ENCODE data around the gene SLX9. TPM values are rescaled to one million over a fixed set of nuclear protein-coding genes. Genes with fewer than 3 reads are reported as not detected.

Gene SLX9
- total RNA-seq, 2 donors from 2014 or later = 21.4 to 24.8 TPM

DNA sequence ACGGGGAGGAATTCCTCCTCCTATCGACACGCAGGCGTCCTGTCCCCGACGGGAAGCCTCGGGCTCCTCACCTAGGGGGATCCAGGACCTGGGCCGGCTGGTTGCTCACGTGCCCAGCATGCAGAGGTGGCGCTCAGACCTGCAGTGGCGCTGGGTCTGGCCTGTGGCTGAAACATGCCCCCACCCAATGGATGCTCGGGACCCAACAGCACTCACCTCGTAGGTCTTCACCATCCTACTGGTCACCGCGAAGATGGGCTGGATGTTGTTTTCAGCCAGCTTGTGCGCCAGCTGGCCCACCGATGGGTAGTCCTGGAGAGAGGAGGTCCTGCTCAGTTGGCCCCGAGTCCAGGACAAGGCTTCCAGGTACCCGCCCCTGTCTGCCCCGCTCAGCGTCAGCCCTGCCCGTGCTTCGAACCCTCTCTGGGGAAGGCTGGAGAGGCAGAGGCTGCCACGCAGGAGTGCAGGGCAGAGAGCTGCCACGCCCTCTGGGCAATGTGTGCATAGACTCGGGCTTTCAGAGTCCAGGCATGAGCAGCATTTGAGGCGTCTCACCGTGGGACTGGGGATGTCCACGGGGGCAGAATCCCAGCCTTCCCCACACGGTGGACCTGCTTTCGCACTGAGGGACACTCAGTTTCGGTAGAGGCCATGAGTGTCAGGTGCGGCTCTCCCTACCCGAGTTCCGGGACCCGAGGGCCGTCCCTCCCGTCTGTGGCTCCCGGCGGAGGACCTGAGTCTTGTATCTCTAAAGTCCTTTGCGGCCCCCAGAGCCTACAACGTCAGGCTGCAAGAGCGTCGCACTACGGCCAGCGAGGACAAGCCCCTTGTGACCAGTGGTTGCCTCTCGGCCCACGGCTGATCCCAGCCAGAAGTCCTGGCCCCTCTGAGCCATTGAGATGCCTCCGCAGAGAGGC, 40.7 kb upstream of the SLX9 start:
- WGBS = 79% methylated on average over 49 of the region's 49 CpGs
- Histone ChIP-seq H3K4me1 (replicated peaks) (no peaks in the 10 kb centered on the region), H3K9me3 (no peaks in the 10 kb centered on the region), H3K27me3 (replicated peaks; ENCODE audit: insufficient read depth) (no peaks in the 10 kb centered on the region), H3K4me3 (no peak overlapping the region), H3K36me3 (no peaks in the 10 kb centered on the region), H3K27ac (no peak overlapping the region)
- intact Hi-C loops (cut with DNase I) = no loop called here
- DNase-seq (ENCODE audit: low spot score) = no peak
- no peak for TF ChIP-seq POLR2AphosphoS5 (IDR thresholded peaks at IDR 0.05)
- TF ChIP-seq, protein P1, sequence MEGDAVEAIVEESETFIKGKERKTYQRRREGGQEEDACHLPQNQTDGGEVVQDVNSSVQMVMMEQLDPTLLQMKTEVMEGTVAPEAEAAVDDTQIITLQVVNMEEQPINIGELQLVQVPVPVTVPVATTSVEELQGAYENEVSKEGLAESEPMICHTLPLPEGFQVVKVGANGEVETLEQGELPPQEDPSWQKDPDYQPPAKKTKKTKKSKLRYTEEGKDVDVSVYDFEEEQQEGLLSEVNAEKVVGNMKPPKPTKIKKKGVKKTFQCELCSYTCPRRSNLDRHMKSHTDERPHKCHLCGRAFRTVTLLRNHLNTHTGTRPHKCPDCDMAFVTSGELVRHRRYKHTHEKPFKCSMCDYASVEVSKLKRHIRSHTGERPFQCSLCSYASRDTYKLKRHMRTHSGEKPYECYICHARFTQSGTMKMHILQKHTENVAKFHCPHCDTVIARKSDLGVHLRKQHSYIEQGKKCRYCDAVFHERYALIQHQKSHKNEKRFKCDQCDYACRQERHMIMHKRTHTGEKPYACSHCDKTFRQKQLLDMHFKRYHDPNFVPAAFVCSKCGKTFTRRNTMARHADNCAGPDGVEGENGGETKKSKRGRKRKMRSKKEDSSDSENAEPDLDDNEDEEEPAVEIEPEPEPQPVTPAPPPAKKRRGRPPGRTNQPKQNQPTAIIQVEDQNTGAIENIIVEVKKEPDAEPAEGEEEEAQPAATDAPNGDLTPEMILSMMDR (IDR thresholded peaks at IDR 0.05) = no peak
- TF ChIP-seq POLR2A (IDR thresholded peaks at IDR 0.05) = no peak

DNA sequence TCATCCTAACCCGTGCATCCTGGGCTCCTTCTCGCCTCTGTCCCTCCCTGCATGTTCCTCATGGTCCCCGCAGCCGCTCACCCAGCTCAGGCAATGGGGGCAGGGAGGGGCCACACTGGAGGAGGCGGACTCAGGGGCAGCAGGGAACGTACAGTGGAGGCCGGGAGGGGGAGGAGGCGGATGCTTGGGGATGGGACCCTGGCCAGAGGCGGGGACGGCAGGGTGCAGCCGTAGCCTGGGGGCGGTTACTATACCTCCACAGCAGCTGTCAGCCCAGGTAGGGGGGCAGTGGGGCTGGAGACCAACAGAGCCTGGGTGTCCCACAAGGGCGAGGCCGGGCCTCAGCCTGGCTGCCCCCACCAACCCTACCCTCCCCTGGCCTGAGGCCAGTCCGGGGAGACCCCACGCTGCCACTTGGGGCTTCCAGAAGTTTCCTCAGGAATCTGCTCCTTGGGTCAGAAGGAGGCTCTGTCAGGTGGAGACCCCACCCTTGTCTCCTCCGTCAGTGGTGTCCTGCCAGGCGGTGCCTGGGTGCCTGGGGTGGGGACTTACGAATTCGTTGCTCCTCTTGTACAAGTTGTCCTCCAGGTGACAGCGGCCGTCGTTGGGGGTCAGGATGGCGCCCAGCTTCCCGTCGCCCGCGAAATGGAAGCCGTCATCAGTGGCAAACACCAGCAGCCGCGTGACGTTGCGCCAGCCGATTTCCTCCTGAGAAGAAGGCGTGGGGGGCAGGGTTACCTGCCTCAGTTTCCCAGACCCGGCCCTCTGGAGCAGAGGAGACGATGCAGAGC, 39.9 kb upstream of the SLX9 start:
- DNase-seq (ENCODE audit: low spot score) = no peak

DNA sequence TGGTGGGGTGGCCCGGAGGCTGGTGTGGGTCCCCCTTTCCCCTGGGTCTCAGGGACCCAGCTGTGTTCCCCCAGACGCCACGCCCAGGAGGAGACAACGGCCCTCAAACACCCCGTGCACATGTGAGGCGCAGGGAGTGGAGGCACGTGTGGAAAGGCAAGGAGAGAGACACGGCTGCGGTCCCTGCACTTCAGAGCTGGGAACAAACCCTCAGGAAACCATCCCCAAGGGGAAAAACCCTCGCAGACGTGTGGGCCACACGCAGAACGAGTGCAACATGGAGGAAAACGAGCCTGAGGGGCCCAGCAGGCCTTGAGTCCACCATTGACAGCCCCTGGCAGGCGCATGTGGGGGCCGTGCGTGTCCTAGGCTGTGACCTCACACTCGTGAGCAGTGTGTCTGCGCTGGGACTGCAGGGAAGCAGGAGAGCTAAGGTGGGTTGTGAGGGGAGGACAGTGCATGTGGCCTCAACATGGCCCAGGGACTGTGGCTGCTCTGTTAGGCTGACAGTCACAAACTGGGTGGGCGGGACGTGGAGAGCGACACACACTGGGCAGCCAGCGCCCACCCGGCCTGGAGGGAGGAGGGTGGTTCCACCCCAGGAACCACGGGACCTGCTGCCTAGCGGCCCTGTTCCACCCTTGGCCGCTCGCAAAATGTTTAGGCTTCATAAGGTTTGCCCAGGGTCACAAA, 39.1 kb upstream of the SLX9 start:
- no peaks in the 10 kb centered on the region for H3K36me3 ChIP-seq
- no peak for DNase-seq (ENCODE audit: low spot score)
- no peaks in the 10 kb centered on the region for H3K9me3 ChIP-seq
- intact Hi-C loops (cut with DNase I) = no loop called here
- TF ChIP-seq, protein P1 (IDR thresholded peaks at IDR 0.05) = no peak
- no peak for TF ChIP-seq POLR2A (IDR thresholded peaks at IDR 0.05)
- no peak for TF ChIP-seq POLR2AphosphoS5 (IDR thresholded peaks at IDR 0.05)
- H3K27me3 ChIP-seq (replicated peaks; ENCODE audit: insufficient read depth) = no peaks in the 10 kb centered on the region
- no peak overlapping the region for H3K4me3 ChIP-seq
- H3K4me1 ChIP-seq (replicated peaks) = no peaks in the 10 kb centered on the region
- WGBS = 83% methylated on average over 27 of the region's 28 CpGs
- H3K27ac ChIP-seq = no peak overlapping the region

More for the DNA sequence above, 39.9 kb upstream of the SLX9 start:
- H3K27me3 ChIP-seq (replicated peaks; ENCODE audit: insufficient read depth) = no peaks in the 10 kb centered on the region
- intact Hi-C loops (cut with DNase I) = no loop called here
- H3K36me3 ChIP-seq = no peaks in the 10 kb centered on the region
- no peaks in the 10 kb centered on the region for H3K9me3 ChIP-seq
- WGBS = 80% methylated on average over 37 of the region's 37 CpGs
- no peak overlapping the region for H3K4me3 ChIP-seq
- no peak overlapping the region for H3K27ac ChIP-seq
- H3K4me1 ChIP-seq (replicated peaks) = no peaks in the 10 kb centered on the region
- TF ChIP-seq POLR2A (IDR thresholded peaks at IDR 0.05) (no peak), POLR2AphosphoS5 (IDR thresholded peaks at IDR 0.05) (no peak)
- TF ChIP-seq, protein P1 (IDR thresholded peaks at IDR 0.05) = no peak

- TF ChIP-seq, protein P1 (IDR thresholded peaks at IDR 0.05) = no peak
- no peak for TF ChIP-seq POLR2A (IDR thresholded peaks at IDR 0.05)
- TF ChIP-seq POLR2AphosphoS5 (IDR thresholded peaks at IDR 0.05) = no peak
- DNase-seq (ENCODE audit: low spot score) = no peak
- no peak overlapping the region for H3K4me3 ChIP-seq
- no peak overlapping the region for H3K27ac ChIP-seq
- no peaks in the 10 kb centered on the region for H3K9me3 ChIP-seq
- intact Hi-C loops (cut with DNase I) = no loop called here
- no peaks in the 10 kb centered on the region for H3K27me3 ChIP-seq (replicated peaks; ENCODE audit: insufficient read depth)
- H3K4me1 ChIP-seq (replicated peaks) = no peaks in the 10 kb centered on the region
- H3K36me3 ChIP-seq = no peaks in the 10 kb centered on the region
- 54% methylated on average over 27 of the region's 27 CpGs for WGBS
Measured at GRCh38 chr21:44901391-44902074, 38.3 kb upstream of the SLX9 start.
